Skeletal muscle satellite cell (primary cell): ENCODE measurements around the gene TDRD12. TPM values are rescaled to one million over a fixed set of nuclear protein-coding genes. Genes with fewer than 3 reads are reported as not detected.

Experiments used
- H3K27me3 ChIP-seq: 2 replicates; pipeline ENCODE4 v1.7.0; 2013; ENCODE audit warnings: low read length; ENCODE audit not compliant: control insufficient read depth, insufficient read depth
- H3K36me3 ChIP-seq: 2 replicates; pipeline ENCODE4 v1.7.0; 2013; ENCODE audit warnings: mild to moderate bottlenecking, control low read depth, low read length; ENCODE audit not compliant: insufficient read depth
- H3K4me1 ChIP-seq: 2 replicates; pipeline ENCODE4 v1.7.0; 2013; ENCODE audit warnings: low read length; ENCODE audit not compliant: control insufficient read depth, insufficient read depth
- H3K4me2 ChIP-seq: 2 replicates; pipeline ENCODE4 v1.7.0; 2013; ENCODE audit warnings: mild to moderate bottlenecking, low read length
- H3K4me3 ChIP-seq: 2 replicates; pipeline ENCODE4 v1.7.0; 2013; ENCODE audit warnings: low read length
- H3K9ac ChIP-seq: 2 replicates; pipeline ENCODE4 v1.7.0; 2013; ENCODE audit warnings: mild to moderate bottlenecking, low read depth, low read length, moderate library complexity
- H3K9me3 ChIP-seq: replicated peaks from 2 replicates; pipeline ENCODE4 v1.7.0; 2013; ENCODE audit warnings: mild to moderate bottlenecking, control low read depth, low read length
- total RNA-seq: library from RNA; depleted of rRNA; stranded (reverse); fragments of >200 nt; gene quantifications from 2 replicates; pipeline ENCODE4 v1.2.3, GENCODE V29; 2012; rRNA removed

The TDRD12 gene, protein sequence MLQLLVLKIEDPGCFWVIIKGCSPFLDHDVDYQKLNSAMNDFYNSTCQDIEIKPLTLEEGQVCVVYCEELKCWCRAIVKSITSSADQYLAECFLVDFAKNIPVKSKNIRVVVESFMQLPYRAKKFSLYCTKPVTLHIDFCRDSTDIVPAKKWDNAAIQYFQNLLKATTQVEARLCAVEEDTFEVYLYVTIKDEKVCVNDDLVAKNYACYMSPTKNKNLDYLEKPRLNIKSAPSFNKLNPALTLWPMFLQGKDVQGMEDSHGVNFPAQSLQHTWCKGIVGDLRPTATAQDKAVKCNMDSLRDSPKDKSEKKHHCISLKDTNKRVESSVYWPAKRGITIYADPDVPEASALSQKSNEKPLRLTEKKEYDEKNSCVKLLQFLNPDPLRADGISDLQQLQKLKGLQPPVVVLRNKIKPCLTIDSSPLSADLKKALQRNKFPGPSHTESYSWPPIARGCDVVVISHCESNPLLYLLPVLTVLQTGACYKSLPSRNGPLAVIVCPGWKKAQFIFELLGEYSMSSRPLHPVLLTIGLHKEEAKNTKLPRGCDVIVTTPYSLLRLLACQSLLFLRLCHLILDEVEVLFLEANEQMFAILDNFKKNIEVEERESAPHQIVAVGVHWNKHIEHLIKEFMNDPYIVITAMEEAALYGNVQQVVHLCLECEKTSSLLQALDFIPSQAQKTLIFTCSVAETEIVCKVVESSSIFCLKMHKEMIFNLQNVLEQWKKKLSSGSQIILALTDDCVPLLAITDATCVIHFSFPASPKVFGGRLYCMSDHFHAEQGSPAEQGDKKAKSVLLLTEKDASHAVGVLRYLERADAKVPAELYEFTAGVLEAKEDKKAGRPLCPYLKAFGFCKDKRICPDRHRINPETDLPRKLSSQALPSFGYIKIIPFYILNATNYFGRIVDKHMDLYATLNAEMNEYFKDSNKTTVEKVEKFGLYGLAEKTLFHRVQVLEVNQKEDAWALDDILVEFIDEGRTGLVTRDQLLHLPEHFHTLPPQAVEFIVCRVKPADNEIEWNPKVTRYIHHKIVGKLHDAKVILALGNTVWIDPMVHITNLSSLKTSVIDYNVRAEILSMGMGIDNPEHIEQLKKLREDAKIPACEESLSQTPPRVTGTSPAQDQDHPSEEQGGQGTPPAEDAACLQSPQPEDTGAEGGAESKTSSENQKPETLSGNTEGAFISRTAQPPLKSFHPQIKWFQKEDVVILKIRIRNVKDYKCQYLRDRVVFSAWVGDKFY (N-terminal part only)
- total RNA-seq: 0.22 and 0.25 TPM in 2 replicates

DNA sequence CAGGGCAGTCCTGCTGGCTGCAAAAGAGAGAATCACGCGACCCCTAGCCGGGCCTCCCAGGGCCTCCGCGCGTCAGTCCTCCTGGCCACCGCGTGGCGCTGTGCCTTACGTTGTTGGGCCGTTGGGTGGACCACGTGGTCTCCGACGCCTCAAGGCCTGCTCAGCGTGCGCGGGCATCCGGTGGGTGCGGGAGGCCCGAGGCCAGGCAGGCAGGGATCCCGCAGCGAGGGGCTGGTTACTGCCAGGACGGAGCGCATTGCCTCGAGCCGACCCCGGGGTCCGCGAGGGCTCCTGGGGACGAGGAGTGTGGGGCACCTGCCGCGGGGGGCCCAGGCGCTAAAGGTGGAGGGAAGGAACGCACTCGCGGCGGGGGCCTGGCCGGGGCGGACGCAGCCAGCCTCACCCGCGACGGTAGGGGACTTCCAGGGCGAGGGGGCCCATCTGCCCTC lies at the start of gene TDRD12:
Gene TDRD12 (plus strand): TSS at position 157 of the 449 bp plus-strand sequence. CDS start 306 bp downstream, outside the sequence.
- Histone ChIP-seq H3K4me1 (no peaks in the 10 kb centered on the region), H3K4me3 (no peak within 1 kb of the TSS), H3K9ac (no peak within 1 kb of the TSS), H3K4me2 (no peak within 1 kb of the TSS), H3K9me3 (no peaks in the 10 kb centered on the region), H3K27me3 (no peaks in the 10 kb centered on the region), H3K36me3 (peaks cover 3% of the 10 kb centered on the region)

DNA sequence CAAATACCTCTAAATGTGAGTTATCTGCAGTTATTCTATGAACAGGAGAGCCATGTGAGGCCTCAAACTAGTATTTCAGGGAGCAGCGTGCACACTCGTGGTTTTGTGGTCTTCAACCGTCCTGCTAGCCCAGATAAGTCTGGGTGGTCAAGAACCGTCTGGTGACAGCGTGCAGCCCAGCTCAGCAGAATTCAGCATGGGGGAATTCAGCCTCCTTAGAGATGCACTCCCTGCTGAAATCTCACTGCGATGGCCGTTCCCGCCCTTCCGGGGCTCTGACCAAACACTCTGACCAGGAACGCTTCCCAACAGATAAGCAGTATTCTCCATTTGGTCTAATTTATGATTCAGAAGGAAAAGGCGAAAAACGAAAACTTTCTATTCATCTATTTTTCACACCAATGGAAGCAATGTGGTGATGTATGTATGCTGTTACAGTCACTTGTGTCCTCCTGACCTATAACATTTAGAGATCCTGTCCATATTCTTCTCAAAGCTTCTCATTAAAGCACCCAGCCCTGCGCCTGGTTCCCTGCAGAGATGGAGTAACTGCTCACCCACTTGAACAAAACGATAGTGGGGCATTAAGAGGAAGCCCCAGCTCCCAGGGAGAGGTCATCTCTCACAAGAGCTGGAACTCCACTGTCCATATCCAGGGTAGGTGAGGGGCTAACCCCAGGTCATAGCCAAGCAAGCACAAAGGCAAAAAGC lies 47.5 kb upstream of the TDRD12 start:
- Histone ChIP-seq H3K4me3 (no peak overlapping the region), H3K27me3 (peaks cover 13% of the 10 kb centered on the region), H3K9ac (no peak overlapping the region), H3K4me1 (peaks cover 19% of the 10 kb centered on the region), H3K36me3 (no peaks in the 10 kb centered on the region), H3K4me2 (no peak overlapping the region), H3K9me3 (no peaks in the 10 kb centered on the region)

DNA sequence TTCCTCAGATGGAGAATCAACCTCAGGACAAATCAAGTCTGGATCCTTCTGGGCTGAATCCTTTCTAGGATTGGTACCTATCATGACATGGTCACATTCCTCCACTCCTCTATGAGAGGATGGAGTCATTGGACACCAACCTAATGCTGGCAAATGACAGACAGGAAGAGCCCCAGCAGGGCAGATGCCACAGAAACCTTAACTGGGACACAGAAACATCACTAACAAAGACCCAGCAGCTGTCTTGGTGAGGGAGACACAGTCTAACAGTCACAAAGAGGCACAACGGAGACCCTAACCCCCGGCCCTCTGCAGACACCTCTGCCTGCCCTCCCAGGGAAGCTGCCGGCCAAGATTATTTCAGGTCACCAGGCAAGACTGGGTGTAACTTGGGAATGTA lies 46.7 kb upstream of the TDRD12 start:
- Histone ChIP-seq H3K4me1 (peaks cover 24% of the 10 kb centered on the region), H3K27me3 (peaks cover 21% of the 10 kb centered on the region), H3K9me3 (no peaks in the 10 kb centered on the region), H3K36me3 (no peaks in the 10 kb centered on the region), H3K9ac (no peak overlapping the region), H3K4me2 (peak overlapping the region; percentile 0), H3K4me3 (no peak overlapping the region)

GRCh38 chr19:32673573-32673972 lies 46.0 kb upstream of the TDRD12 start:
- H3K36me3 ChIP-seq: no peaks in the 10 kb centered on the region
- peaks cover 23% of the 10 kb centered on the region for H3K27me3 ChIP-seq
- H3K9ac ChIP-seq: peak overlapping the region; percentile 83
- H3K9me3 ChIP-seq: no peaks in the 10 kb centered on the region
- H3K4me3 ChIP-seq: peak overlapping the region; percentile 88
- peak overlapping the region; percentile 100 for H3K4me2 ChIP-seq
- H3K4me1 ChIP-seq: peaks cover 24% of the 10 kb centered on the region

GRCh38 chr19:32674153-32674930 lies 45.2 kb upstream of the TDRD12 start:
- no peaks in the 10 kb centered on the region for H3K9me3 ChIP-seq
- H3K4me2 ChIP-seq: peak overlapping the region; percentile 100
- peak overlapping the region; percentile 88 for H3K4me3 ChIP-seq
- no peaks in the 10 kb centered on the region for H3K36me3 ChIP-seq
- H3K4me1 ChIP-seq: peaks cover 24% of the 10 kb centered on the region
- peak overlapping the region; percentile 83 for H3K9ac ChIP-seq
- peaks cover 23% of the 10 kb centered on the region for H3K27me3 ChIP-seq

DNA sequence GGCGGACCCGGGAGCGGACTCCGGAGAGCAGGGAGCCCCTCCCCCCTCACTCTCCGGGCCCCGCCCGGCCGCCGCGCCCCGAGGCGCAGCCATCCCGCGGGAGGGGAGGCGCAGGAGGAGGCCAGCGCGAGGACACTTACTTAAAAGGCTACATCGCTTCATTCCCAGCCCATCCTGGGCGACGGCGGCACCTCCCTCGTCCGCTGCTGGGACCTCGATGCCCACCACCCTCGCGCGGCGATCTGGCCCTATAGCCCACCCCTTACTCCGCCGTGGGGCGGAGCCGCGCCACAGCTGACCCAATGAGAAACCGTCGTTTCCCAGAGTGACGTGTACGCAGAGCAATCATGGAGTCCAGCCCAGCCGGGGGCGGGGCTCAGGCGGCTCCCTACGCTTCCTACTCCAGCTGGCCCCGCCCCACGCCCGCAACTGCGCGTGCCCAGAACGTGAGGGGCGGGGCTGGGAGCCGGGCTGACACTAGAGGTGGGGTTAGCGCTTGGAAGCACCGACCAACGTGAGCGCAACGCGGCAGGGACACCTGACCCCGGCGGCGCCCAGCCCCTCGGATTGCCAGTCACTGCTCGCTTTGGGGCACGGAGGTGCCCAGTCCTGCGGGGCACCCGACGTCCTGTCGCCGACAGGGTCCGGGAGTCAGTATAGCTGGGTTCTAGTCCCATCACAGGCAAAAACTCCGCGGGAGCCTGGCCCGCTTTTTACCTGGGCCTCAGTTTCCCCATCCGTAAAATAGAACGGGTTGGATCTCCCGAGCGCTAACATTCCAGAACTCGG lies 44.4 kb upstream of the TDRD12 start, which contains the start of gene ANKRD27:
Gene ANKRD27 (minus strand): TSS at position 250 of the 789 bp plus-strand sequence. CDS start 16,165 bp downstream, outside the sequence.
- H3K36me3 ChIP-seq: no peaks in the 10 kb centered on the region
- peak within 1 kb of the TSS; percentile 83 for H3K9ac ChIP-seq
- H3K4me1 ChIP-seq: peaks cover 24% of the 10 kb centered on the region
- peaks cover 23% of the 10 kb centered on the region for H3K27me3 ChIP-seq
- H3K4me3 ChIP-seq: peak within 1 kb of the TSS; percentile 88
- H3K9me3 ChIP-seq: no peaks in the 10 kb centered on the region
- peak within 1 kb of the TSS; percentile 100 for H3K4me2 ChIP-seq

GRCh38 chr19:32675720-32676185 lies 43.8 kb upstream of the TDRD12 start, which contains the start of gene RGS9BP:
Gene RGS9BP (plus strand): TSS chr19:32675848. CDS start chr19:32676264, 416 bp downstream.
- H3K4me1 ChIP-seq: peaks cover 24% of the 10 kb centered on the region
- no peaks in the 10 kb centered on the region for H3K36me3 ChIP-seq
- peak within 1 kb of the TSS; percentile 83 for H3K9ac ChIP-seq
- H3K9me3 ChIP-seq: no peaks in the 10 kb centered on the region
- H3K27me3 ChIP-seq: peaks cover 23% of the 10 kb centered on the region
- H3K4me3 ChIP-seq: peak within 1 kb of the TSS; percentile 88
- H3K4me2 ChIP-seq: peak within 1 kb of the TSS; percentile 100

DNA sequence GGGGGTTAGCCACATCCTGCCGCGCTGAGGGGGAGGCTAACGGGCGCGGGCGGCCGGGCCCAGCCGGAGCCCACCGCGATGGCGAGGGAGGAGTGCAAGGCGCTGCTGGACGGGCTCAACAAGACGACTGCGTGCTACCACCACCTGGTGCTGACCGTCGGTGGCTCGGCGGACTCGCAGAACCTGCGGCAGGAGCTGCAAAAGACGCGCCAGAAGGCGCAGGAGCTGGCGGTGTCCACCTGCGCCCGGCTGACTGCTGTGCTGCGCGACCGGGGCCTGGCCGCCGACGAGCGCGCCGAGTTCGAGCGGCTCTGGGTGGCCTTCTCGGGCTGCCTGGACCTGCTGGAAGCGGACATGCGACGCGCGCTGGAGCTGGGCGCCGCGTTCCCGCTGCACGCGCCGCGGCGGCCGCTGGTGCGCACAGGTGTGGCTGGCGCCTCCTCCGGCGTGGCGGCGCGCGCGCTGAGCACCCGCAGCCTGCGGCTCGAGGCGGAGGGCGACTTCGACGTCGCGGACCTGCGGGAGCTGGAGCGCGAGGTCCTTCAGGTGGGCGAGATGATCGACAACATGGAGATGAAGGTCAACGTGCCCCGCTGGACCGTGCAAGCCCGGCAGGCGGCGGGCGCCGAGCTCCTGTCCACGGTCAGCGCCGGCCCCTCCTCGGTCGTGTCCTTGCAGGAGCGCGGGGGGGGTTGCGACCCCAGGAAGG lies 43.2 kb upstream of the TDRD12 start:
- peaks cover 23% of the 10 kb centered on the region for H3K27me3 ChIP-seq
- H3K4me3 ChIP-seq: peak overlapping the region; percentile 88
- no peak overlapping the region for H3K9ac ChIP-seq

DNA sequence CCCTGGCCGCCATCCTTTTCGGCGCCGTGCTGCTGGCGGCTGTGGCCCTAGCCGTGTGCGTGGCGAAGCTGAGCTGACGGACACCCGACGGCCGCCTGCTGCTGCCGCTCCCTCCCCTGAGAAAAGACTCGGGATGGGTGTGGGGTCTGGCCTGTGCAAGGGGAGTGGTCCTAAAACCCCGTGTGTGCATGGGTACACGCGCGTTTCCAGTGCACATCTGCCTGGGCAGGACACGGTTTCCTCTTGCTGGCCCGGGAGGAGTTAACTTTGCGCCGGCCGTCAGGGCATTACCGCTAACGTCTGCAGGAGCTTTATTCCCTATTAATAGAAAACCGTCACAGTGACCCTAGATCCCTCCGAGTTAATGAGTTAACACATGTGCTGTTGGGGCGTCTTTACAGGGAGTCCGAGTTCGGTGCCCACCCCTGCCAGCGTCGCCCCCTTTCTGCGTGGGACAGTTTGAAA lies 42.6 kb upstream of the TDRD12 start:
- no peak overlapping the region for H3K9ac ChIP-seq
- H3K27me3 ChIP-seq: peaks cover 23% of the 10 kb centered on the region
- no peaks in the 10 kb centered on the region for H3K36me3 ChIP-seq
- peaks cover 24% of the 10 kb centered on the region for H3K4me1 ChIP-seq
- H3K4me2 ChIP-seq: no peak overlapping the region
- H3K9me3 ChIP-seq: no peaks in the 10 kb centered on the region
- no peak overlapping the region for H3K4me3 ChIP-seq

More for the DNA sequence above, 43.2 kb upstream of the TDRD12 start:
- no peaks in the 10 kb centered on the region for H3K9me3 ChIP-seq
- peak overlapping the region; percentile 97 for H3K4me2 ChIP-seq
- peaks cover 24% of the 10 kb centered on the region for H3K4me1 ChIP-seq
- H3K36me3 ChIP-seq: no peaks in the 10 kb centered on the region
